Tibial artery (tissue), 4 donors: Measurements from ENCODE around the gene ST8SIA6.

Experiments used
- DNase-seq, 2 donors: peaks; one replicate each; pipeline ENCODE4 v3.0.0-alpha.2; 2019
- H3K27ac ChIP-seq, 2 donors: fragments of 200-600 bp; sonication (generic) in 1 of 2; 1 replicate in 1 of 2; 2 replicates in 1 of 2; pipeline ENCODE4 v1.5.1; 2018 to 2019; ENCODE audit warnings: mild to moderate bottlenecking in 1 of 2
- H3K27me3 ChIP-seq, 2 donors: fragments of 200-600 bp; sonication (generic) in 1 of 2; one replicate each; pipeline versions ENCODE4 v1.5.1 to v1.6.0; 2016 to 2019
- H3K36me3 ChIP-seq, 3 donors: fragments of 200-600 bp; sonication (generic) in 2 of 3; one replicate each; pipeline ENCODE4 v1.5.1; 2016 to 2019; ENCODE audit warnings: mild to moderate bottlenecking in 2 of 3
- H3K4me1 ChIP-seq, 4 donors: fragments of 200-600 bp; sonication (generic) in 2 of 4; 1 replicate in 3 of 4; 2 replicates in 1 of 4; pipeline ENCODE4 v1.5.1; 2016 to 2019
- H3K4me3 ChIP-seq, 2 donors: fragments of 200-600 bp; sonication (generic) in 1 of 2; 1 replicate in 1 of 2; 2 replicates in 1 of 2; pipeline ENCODE4 v1.5.1; 2018 to 2019; ENCODE audit warnings: mild to moderate bottlenecking in 2 of 2
- H3K9me3 ChIP-seq, 3 donors: fragments of 200-600 bp; sonication (generic) in 1 of 3; one replicate each; pipeline ENCODE4 v1.5.1; 2016 to 2019
- CTCF ChIP-seq, 2 experiments: fragments of 200-600 bp in 1 of 2; fragments of 450-650 bp in 1 of 2; IDR thresholded peaks; one replicate each; pipeline ENCODE4 v1.5.1; 2017 to 2019; ENCODE audit warnings: antibody characterized with exemption in 2 of 2, mild to moderate bottlenecking in 1 of 2, moderate library complexity in 1 of 2
- intact Hi-C: fragments of 100-400 bp; cut with DNase I; formaldehyde crosslinking; loops from one replicate; pipeline ENCODE4 v1.15.0; 2023; ENCODE audit warnings: low total_unique reads

ST8SIA6 gene

DNA sequence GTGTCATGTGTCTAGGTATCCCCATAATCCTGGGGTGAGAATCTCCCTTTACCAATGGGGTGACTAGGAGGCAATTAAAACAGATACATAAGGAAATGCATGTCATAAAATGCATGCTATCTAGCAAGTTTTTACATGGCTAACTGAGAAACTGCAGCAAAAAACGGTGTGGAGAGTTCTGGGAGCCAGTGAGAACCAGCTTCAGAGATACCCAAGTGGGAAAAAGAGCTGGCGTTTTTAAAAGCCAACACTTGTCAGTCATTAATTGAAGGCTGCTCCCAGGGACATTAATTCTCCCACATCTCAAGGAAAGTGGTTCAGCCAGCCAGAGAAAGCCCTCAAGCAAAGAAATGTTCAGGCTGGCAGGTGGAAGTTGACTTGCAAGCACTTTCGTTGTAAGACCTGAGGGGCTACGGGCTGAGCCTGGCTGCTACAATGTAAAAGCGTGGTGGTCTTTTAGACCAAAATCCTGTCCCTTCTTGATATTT is 28.1 kb downstream of the ST8SIA6 start:
- no peaks in the 10 kb centered on the region for H3K9me3 ChIP-seq
- no peaks in the 10 kb centered on the region for H3K27me3 ChIP-seq
- DNase-seq, result no peak
- TF ChIP-seq CTCF (IDR thresholded peaks at IDR 0.05), result no peak
- intact Hi-C loops, result loop anchor here (10.0 kb wide), 1 partner anchor 172 kb away; no protein-coding TSS in a partner anchor
- H3K4me3 ChIP-seq, result no peak overlapping the region
- H3K4me1 ChIP-seq, result peaks cover 0 to 5% (median 4%) of the 10 kb centered on the region in 4 donors
- H3K27ac ChIP-seq, result no peak overlapping the region
- no peaks in the 10 kb centered on the region for H3K36me3 ChIP-seq

DNA sequence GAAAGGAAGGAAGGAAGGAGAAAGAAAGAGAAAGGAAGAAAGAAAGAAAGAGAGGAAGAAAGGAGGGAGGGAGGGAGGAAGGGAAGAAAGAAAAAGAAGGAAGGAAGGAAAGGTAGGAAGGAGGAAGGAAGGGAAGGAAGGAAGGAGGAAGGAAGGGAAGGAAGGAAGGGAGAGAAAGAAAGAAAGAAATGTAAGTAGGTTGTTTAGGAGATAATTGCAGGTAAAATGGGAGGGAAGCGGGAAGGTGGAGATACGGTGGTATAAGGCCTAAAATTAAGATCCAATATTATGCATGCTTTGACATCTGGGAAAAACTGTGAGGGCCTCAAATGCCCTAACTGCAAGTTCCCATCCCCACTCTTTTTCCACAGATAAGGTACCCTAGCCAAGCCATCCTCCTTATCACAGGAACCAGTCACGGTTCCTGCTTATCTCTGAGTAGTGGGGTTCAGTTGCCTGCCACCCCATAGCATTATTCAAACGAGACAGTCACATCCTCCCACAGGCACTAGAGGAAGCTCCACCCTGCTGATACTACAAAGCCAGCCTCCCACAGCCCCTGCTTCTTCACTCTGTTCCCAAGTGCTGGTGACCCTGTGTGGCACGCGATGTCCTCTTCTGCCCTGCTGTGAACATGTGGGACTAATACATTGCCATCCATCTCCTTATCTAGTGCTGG is 28.7 kb downstream of the ST8SIA6 start:
- H3K4me3 ChIP-seq, result no peak overlapping the region
- H3K27ac ChIP-seq, result no peak overlapping the region
- H3K27me3 ChIP-seq, result no peaks in the 10 kb centered on the region
- intact Hi-C loops, result loop anchor here (10.0 kb wide), 1 partner anchor 171 kb away; no protein-coding TSS in a partner anchor
- no peak for TF ChIP-seq CTCF (IDR thresholded peaks at IDR 0.05)
- H3K36me3 ChIP-seq, result no peaks in the 10 kb centered on the region
- no peak for DNase-seq
- H3K9me3 ChIP-seq, result no peaks in the 10 kb centered on the region
- H3K4me1 ChIP-seq, result no peaks in the 10 kb centered on the region

GRCh38 chr10:17423632-17424186 is 30.7 kb downstream of the ST8SIA6 start:
- no peaks in the 10 kb centered on the region for H3K27me3 ChIP-seq
- TF ChIP-seq CTCF (IDR thresholded peaks at IDR 0.05), result no peak
- H3K36me3 ChIP-seq, result no peaks in the 10 kb centered on the region
- H3K27ac ChIP-seq, result no peak overlapping the region
- intact Hi-C loops, result loop anchor here (10.0 kb wide), 1 partner anchor 169 kb away; no protein-coding TSS in a partner anchor
- no peak for DNase-seq
- H3K4me1 ChIP-seq, result no peaks in the 10 kb centered on the region
- no peak overlapping the region for H3K4me3 ChIP-seq
- no peaks in the 10 kb centered on the region for H3K9me3 ChIP-seq

- TF ChIP-seq CTCF (IDR thresholded peaks at IDR 0.05), result no peak
- Histone ChIP-seq H3K4me1 (peaks cover 0 to 7% (median 2%) of the 10 kb centered on the region in 4 donors), H3K36me3 (no peaks in the 10 kb centered on the region), H3K4me3 (no peak overlapping the region), H3K27ac (no peak overlapping the region), H3K9me3 (no peaks in the 10 kb centered on the region), H3K27me3 (no peaks in the 10 kb centered on the region)
- intact Hi-C loops, result loop anchor here (10.0 kb wide), 1 partner anchor 168 kb away; no protein-coding TSS in a partner anchor
- DNase-seq, result no peak
These were observed 31.5 kb downstream of the ST8SIA6 start for GRCh38 chr10:17422931-17423330.

DNA sequence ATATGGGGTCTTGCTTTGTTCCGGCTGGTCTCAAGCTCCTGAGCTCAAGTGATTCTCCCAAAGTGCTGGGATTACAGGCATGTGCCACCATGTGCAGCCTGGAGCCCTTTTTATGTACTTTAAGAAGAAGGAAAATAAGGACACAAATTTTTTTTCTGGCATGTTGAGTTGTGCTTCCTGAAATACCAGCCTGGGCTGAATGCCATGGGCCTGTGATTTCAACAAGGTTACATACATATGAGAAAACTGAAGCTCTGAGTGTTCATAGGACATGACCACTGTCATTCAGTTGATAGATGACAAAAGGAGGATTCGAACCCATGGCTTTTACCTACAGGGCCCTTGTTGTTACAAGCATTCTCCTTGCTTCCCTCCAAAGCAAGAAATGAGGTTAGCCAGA is 36.1 kb downstream of the ST8SIA6 start:
- Histone ChIP-seq H3K27ac (no peak overlapping the region), H3K27me3 (no peaks in the 10 kb centered on the region), H3K36me3 (no peaks in the 10 kb centered on the region), H3K4me1 (peaks cover 0 to 9% (median 4%) of the 10 kb centered on the region in 4 donors), H3K4me3 (no peak overlapping the region), H3K9me3 (no peaks in the 10 kb centered on the region)
- intact Hi-C loops, result no loop called here
- no peak for TF ChIP-seq CTCF (IDR thresholded peaks at IDR 0.05)
- no peak for DNase-seq
